IMR-90 (cell line): ENCODE measurements around the gene NEFH.

Source experiments
- CEBPB ChIP-seq: IDR thresholded peaks from 2 replicates; pipeline ENCODE4 v1.6.1; 2012; ENCODE audit warnings: low read depth, low read length, improper control_type of control experiment
- MAFK ChIP-seq: IDR thresholded peaks from 2 replicates; pipeline ENCODE4 v1.6.1; 2012; ENCODE audit warnings: low read depth, low read length, improper control_type of control experiment
- TF ChIP-seq, protein P1 (sequence below): conservative IDR thresholded peaks from 2 replicates; pipeline ENCODE4 v1.5.1; 2012; ENCODE audit warnings: mild to moderate bottlenecking, low read depth, low read length, improper control_type of control experiment

DNA sequence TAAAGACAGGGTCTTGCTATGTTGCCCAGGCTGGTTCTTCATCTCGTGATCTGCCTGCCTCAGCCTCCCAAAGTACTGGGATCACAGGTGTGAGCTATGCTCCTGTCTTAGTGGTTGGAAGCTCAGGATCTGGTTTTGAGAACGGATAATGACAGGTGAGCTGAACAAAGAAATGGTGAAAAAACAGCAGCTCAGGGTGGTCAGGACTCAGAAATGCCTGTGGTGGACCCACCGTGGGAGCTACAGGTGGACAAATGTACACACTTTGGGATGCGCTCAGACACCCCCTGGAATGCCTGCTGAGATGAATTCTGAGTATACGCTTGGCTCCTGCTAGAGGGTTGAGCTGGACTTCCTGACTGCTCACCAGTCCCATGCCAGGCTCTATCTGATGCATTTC lies 32.1 kb upstream of the NEFH start:
- TF ChIP-seq, protein P1, sequence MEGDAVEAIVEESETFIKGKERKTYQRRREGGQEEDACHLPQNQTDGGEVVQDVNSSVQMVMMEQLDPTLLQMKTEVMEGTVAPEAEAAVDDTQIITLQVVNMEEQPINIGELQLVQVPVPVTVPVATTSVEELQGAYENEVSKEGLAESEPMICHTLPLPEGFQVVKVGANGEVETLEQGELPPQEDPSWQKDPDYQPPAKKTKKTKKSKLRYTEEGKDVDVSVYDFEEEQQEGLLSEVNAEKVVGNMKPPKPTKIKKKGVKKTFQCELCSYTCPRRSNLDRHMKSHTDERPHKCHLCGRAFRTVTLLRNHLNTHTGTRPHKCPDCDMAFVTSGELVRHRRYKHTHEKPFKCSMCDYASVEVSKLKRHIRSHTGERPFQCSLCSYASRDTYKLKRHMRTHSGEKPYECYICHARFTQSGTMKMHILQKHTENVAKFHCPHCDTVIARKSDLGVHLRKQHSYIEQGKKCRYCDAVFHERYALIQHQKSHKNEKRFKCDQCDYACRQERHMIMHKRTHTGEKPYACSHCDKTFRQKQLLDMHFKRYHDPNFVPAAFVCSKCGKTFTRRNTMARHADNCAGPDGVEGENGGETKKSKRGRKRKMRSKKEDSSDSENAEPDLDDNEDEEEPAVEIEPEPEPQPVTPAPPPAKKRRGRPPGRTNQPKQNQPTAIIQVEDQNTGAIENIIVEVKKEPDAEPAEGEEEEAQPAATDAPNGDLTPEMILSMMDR, result no peak
- TF ChIP-seq MAFK (no peak), CEBPB (no peak)
